Peyer's patch (tissue), 4 donors: ENCODE results near the gene IGSF9B.

ENCODE experiments used
- POLR2A ChIP-seq, 2 donors: fragments of 450-650 bp; IDR thresholded peaks; one replicate each; pipeline ENCODE4 v1.5.1; 2017; ENCODE audit warnings: antibody characterized with exemption in 2 of 2, mild to moderate bottlenecking in 2 of 2, moderate library complexity in 2 of 2
- TF ChIP-seq, protein P1 (sequence below), 6 experiments: fragments of 450-650 bp in 4 of 6; fragments of 200-600 bp in 2 of 6; sonication (generic) in 1 of 6; IDR thresholded peaks; one replicate each; pipeline ENCODE4 v1.5.1; 2017 to 2019; ENCODE audit warnings: antibody characterized with exemption in 6 of 6, mild to moderate bottlenecking in 3 of 6, moderate library complexity in 1 of 6

- TF ChIP-seq, protein P1, sequence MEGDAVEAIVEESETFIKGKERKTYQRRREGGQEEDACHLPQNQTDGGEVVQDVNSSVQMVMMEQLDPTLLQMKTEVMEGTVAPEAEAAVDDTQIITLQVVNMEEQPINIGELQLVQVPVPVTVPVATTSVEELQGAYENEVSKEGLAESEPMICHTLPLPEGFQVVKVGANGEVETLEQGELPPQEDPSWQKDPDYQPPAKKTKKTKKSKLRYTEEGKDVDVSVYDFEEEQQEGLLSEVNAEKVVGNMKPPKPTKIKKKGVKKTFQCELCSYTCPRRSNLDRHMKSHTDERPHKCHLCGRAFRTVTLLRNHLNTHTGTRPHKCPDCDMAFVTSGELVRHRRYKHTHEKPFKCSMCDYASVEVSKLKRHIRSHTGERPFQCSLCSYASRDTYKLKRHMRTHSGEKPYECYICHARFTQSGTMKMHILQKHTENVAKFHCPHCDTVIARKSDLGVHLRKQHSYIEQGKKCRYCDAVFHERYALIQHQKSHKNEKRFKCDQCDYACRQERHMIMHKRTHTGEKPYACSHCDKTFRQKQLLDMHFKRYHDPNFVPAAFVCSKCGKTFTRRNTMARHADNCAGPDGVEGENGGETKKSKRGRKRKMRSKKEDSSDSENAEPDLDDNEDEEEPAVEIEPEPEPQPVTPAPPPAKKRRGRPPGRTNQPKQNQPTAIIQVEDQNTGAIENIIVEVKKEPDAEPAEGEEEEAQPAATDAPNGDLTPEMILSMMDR (IDR thresholded peaks at IDR 0.05), result no peak
- TF ChIP-seq POLR2A (IDR thresholded peaks at IDR 0.05), result no peak
Observed at GRCh38 chr11:133983660-133984316, 27.0 kb upstream of the IGSF9B start.
